NCI-H1694 (cell line): ENCODE data around the gene ITPRIPL2.

Experiments
- DNase-seq: peaks from one replicate; lab custom pipeline; 2025; lab: John Stamatoyannopoulos, UW

ITPRIPL2 gene

GRCh38 chr16:19113577-19114358 is at the start of gene ITPRIPL2:
Gene ITPRIPL2 (plus strand): TSS chr16:19113964. CDS start chr16:19114462, 498 bp downstream.
- DNase-seq = no peak

- DNase-seq = no peak
Measured at GRCh38 chr16:19066988-19067348, 46.8 kb upstream of the ITPRIPL2 start.

- DNase-seq = peak; percentile 97
Measured at GRCh38 chr16:19067349-19068236, 46.2 kb upstream of the ITPRIPL2 start, which contains the start of gene COQ7. Gene COQ7 (plus strand): TSS chr16:19067614. CDS start chr16:19067665, 51 bp downstream.

- DNase-seq = no peak
Measured at GRCh38 chr16:19068237-19068815, 45.4 kb upstream of the ITPRIPL2 start.

- DNase-seq = peak; percentile 54
Measured at GRCh38 chr16:19071811-19072777, 41.7 kb upstream of the ITPRIPL2 start.

GRCh38 chr16:19073344-19073743 is 40.4 kb upstream of the ITPRIPL2 start:
- DNase-seq = no peak

GRCh38 chr16:19073863-19074262 is 39.9 kb upstream of the ITPRIPL2 start:
- DNase-seq = no peak

- no peak for DNase-seq
Measured at GRCh38 chr16:19075511-19075910, 38.3 kb upstream of the ITPRIPL2 start.

GRCh38 chr16:19077879-19078278 is 35.9 kb upstream of the ITPRIPL2 start:
- DNase-seq = no peak

- DNase-seq = no peak
Measured at GRCh38 chr16:19083670-19084069, 30.1 kb upstream of the ITPRIPL2 start.

- DNase-seq = no peak
Measured at GRCh38 chr16:19084139-19084538, 29.6 kb upstream of the ITPRIPL2 start.

GRCh38 chr16:19084879-19085278 is 28.9 kb upstream of the ITPRIPL2 start:
- DNase-seq = no peak

- DNase-seq = no peak
Measured at GRCh38 chr16:19085679-19086200, 28.0 kb upstream of the ITPRIPL2 start.

GRCh38 chr16:19086322-19087199 is 27.2 kb upstream of the ITPRIPL2 start:
- peak; percentile 69 for DNase-seq

- no peak for DNase-seq
Measured at GRCh38 chr16:19088341-19088916, 25.3 kb upstream of the ITPRIPL2 start.

- DNase-seq = no peak
Measured at GRCh38 chr16:19089410-19089955, 24.3 kb upstream of the ITPRIPL2 start.

- no peak for DNase-seq
Measured at GRCh38 chr16:19090916-19091315, 22.8 kb upstream of the ITPRIPL2 start.

- no peak for DNase-seq
Measured at GRCh38 chr16:19092653-19093410, 20.9 kb upstream of the ITPRIPL2 start.
